Keratinocyte (primary cell): Measurements from ENCODE around the gene MRPL27. TPM values are rescaled to one million over a fixed set of nuclear protein-coding genes. Genes with fewer than 3 reads are reported as not detected.

Experiments used
- DNase-seq: peaks from one replicate; pipeline ENCODE4 v3.0.0-alpha.2; 2011; ENCODE audit warnings: low read depth, missing footprints, low spot score
- FAIRE-seq: peaks from 2 replicates; lab custom pipeline; 2011; peaks lifted over from hg19 to GRCh38; lab: Jason Lieb, UNC
- H2AFZ ChIP-seq: 2 replicates; pipeline ENCODE4 v1.6.0; 2012; ENCODE audit warnings: low read length, control low read depth, inconsistent platforms; ENCODE audit not compliant: control insufficient read depth
- H3K27ac ChIP-seq: 2 replicates; pipeline ENCODE4 v1.5.1; 2011; ENCODE audit warnings: low read length; ENCODE audit not compliant: control insufficient read depth, insufficient read depth
- H3K27me3 ChIP-seq: 3 replicates; pipeline ENCODE4 v1.6.0; 2011; ENCODE audit warnings: low read length; ENCODE audit not compliant: control insufficient read depth, insufficient read depth; ENCODE audit errors: extremely low read depth
- H3K36me3 ChIP-seq, 2 experiments: 2 replicates in 1 of 2; 3 replicates in 1 of 2; pipeline ENCODE4 v1.5.1; 2011; ENCODE audit warnings: low read length in 2 of 2, mild to moderate bottlenecking in 1 of 2; ENCODE audit not compliant: control insufficient read depth in 2 of 2, insufficient read depth in 2 of 2; ENCODE audit errors: extremely low read depth in 1 of 2
- H3K4me1 ChIP-seq: 3 replicates; pipeline ENCODE4 v1.5.1; 2011; ENCODE audit warnings: low read length; ENCODE audit not compliant: control insufficient read depth, insufficient read depth; ENCODE audit errors: extremely low read depth
- H3K4me2 ChIP-seq: 3 replicates; pipeline ENCODE4 v1.6.0; 2011; ENCODE audit warnings: low read depth, low read length; ENCODE audit not compliant: control insufficient read depth, insufficient read depth; ENCODE audit errors: extremely low read depth
- H3K4me3 ChIP-seq, 3 experiments: fragments of 200-600 bp in 1 of 3; sonication (generic) in 1 of 3; 2 replicates in 2 of 3; 3 replicates in 1 of 3; pipeline ENCODE4 v1.5.1; 2011 to 2016; ENCODE audit warnings: low read length in 3 of 3, mild to moderate bottlenecking in 3 of 3, control low read depth in 2 of 3, inconsistent platforms in 1 of 3, low read depth in 1 of 3, mixed read lengths in 1 of 3, mixed run types in 1 of 3, moderate library complexity in 1 of 3; ENCODE audit not compliant: control insufficient read depth in 2 of 3, insufficient read depth in 2 of 3; ENCODE audit errors: extremely low read depth in 1 of 3
- H3K79me2 ChIP-seq: 2 replicates; pipeline ENCODE4 v1.6.0; 2012; ENCODE audit warnings: low read length; ENCODE audit not compliant: control insufficient read depth, insufficient read depth
- H3K9ac ChIP-seq: 3 replicates; pipeline ENCODE4 v1.6.0; 2011; ENCODE audit warnings: low read length; ENCODE audit not compliant: control insufficient read depth, insufficient read depth; ENCODE audit errors: extremely low read depth
- H3K9me1 ChIP-seq: 3 replicates; pipeline ENCODE4 v1.6.0; 2011; ENCODE audit warnings: low read length; ENCODE audit not compliant: control insufficient read depth, insufficient read depth; ENCODE audit errors: extremely low read depth
- H3K9me3 ChIP-seq: 2 replicates; pipeline ENCODE4 v1.5.1; 2012; ENCODE audit warnings: low read depth, low read length; ENCODE audit not compliant: control insufficient read depth
- H4K20me1 ChIP-seq: 3 replicates; pipeline ENCODE4 v1.6.0; 2011; ENCODE audit warnings: low read length; ENCODE audit not compliant: control insufficient read depth, insufficient read depth; ENCODE audit errors: extremely low read depth
- EZH2 ChIP-seq: IDR thresholded peaks from one replicate; pipeline ENCODE4 v1.6.1; 2012; ENCODE audit warnings: inconsistent platforms, mild to moderate bottlenecking, low read length, moderate library complexity
- dilution Hi-C: fragments of 300-500 bp; cut with MboI; formaldehyde crosslinking; loops from one replicate; pipeline ENCODE4 v1.7.0; 2020; ENCODE audit warnings: low sequenced_read_pairs; ENCODE audit not compliant: extremely low pct_ligation_motif_present
- polyA plus RNA-seq, 5 experiments: library from polyadenylated mRNA; depleted of rRNA in 3 of 5; stranded (reverse) in 3 of 5; stranded (forward) in 1 of 5; unstranded in 1 of 5; fragments of >200 nt; gene quantifications; 1 replicate in 1 of 5; 2 replicates in 3 of 5; 3 replicates in 1 of 5; pipeline versions ENCODE4 v1.2.1 to v1.2.3, GENCODE V29; 2011 to 2012; ENCODE audit warnings: missing spikeins in 2 of 5, low read depth in 1 of 5, low replicate concordance in 1 of 5
- TF ChIP-seq, protein P1 (sequence below), 3 experiments: IDR thresholded peaks in 1 of 3; conservative IDR thresholded peaks in 1 of 3; optimal IDR thresholded peaks in 1 of 3; 2 replicates in 2 of 3; 3 replicates in 1 of 3; pipeline versions ENCODE3 to v1.5.1; 2011; ENCODE audit warnings: low read length in 3 of 3, mild to moderate bottlenecking in 3 of 3, moderate library complexity in 2 of 3, control low read depth in 1 of 3, inconsistent platforms in 1 of 3; ENCODE audit not compliant: insufficient read depth in 2 of 3; ENCODE audit errors: extremely low read depth in 1 of 3

The MRPL27 gene
- polyA plus RNA-seq, 1 donor (not counting 4 experiments of a cell fraction or from before 2014, with no cell fraction given), result 123 TPM

DNA sequence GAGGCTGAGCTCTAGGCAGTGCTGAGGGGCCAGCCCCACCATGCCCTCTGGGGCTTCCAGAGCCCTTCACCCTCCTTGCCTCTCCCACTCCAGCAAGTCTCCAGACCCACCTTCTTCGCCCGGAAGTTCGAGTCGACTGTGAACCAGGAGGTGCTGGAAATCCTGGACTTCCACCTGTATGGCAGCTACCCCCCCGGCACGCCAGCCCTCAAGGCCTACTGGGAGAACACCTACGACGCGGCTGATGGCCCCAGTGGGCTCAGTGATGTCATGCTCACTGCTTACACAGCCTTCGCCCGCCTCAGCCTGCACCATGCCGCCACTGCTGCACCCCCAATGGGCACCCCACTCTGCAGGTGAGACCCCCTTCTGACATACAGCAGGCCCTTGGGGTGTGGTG is 16.6 kb downstream of the MRPL27 start:
- dilution Hi-C loops, result no loop called here
- Histone ChIP-seq H3K36me3 (peaks cover 30 to 42% of the 10 kb centered on the region in 2 experiments), H3K79me2 (no peaks in the 10 kb centered on the region), H2AFZ (no peak overlapping the region), H3K4me1 (no peaks in the 10 kb centered on the region), H3K27ac (no peak overlapping the region), H3K4me2 (no peak overlapping the region), H4K20me1 (no peaks in the 10 kb centered on the region), H3K4me3 (no peak overlapping the region), H3K27me3 (no peaks in the 10 kb centered on the region), H3K9me1 (no peaks in the 10 kb centered on the region), H3K9me3 (no peaks in the 10 kb centered on the region), H3K9ac (no peak overlapping the region)
- FAIRE-seq (no peak), DNase-seq (no peak)
- TF ChIP-seq, protein P1, sequence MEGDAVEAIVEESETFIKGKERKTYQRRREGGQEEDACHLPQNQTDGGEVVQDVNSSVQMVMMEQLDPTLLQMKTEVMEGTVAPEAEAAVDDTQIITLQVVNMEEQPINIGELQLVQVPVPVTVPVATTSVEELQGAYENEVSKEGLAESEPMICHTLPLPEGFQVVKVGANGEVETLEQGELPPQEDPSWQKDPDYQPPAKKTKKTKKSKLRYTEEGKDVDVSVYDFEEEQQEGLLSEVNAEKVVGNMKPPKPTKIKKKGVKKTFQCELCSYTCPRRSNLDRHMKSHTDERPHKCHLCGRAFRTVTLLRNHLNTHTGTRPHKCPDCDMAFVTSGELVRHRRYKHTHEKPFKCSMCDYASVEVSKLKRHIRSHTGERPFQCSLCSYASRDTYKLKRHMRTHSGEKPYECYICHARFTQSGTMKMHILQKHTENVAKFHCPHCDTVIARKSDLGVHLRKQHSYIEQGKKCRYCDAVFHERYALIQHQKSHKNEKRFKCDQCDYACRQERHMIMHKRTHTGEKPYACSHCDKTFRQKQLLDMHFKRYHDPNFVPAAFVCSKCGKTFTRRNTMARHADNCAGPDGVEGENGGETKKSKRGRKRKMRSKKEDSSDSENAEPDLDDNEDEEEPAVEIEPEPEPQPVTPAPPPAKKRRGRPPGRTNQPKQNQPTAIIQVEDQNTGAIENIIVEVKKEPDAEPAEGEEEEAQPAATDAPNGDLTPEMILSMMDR (optimal IDR thresholded peaks at IDR 0.05 in 1 of 3, IDR thresholded peaks at IDR 0.05 in 1 of 3, conservative IDR thresholded peaks at IDR 0.05 in 1 of 3; ENCODE audit: extremely low read depth in 1 of 3, insufficient read depth in 2 of 3, low read length in 3 of 3), result no peak
- no peak for TF ChIP-seq EZH2

DNA sequence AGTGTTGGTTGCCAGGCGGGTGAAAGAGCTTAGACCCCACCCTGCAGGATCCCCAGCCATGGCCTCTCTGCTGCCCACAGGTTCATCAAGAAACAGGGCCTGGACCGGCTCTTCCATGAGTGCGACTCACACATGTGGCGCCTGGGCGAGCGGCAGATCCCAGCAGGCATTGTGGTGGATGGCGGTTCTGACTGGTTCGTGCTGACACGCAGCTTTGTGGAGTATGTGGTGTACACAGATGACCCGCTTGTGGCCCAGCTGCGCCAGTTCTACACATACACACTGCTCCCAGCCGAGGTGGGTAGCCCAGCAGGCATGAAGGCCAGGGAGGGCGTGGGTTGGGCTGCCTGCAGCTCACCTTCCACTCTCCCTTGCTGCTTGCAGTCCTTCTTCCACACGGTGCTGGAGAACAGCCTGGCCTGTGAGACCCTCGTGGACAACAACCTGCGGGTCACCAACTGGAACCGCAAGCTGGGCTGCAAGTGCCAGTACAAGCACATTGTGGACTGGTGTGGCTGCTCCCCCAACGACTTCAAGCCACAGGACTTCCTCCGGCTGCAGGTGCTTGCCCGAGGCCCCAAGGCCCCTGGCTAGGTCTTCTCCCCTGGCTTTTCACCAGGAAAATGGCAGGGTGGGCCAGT is 17.2 kb downstream of the MRPL27 start:
- Histone ChIP-seq H4K20me1 (no peaks in the 10 kb centered on the region), H3K9me1 (no peaks in the 10 kb centered on the region), H3K4me1 (no peaks in the 10 kb centered on the region), H2AFZ (no peak overlapping the region), H3K79me2 (peaks cover 2% of the 10 kb centered on the region), H3K36me3 (peaks cover 30 to 43% of the 10 kb centered on the region in 2 experiments), H3K4me3 (no peak overlapping the region), H3K9me3 (no peaks in the 10 kb centered on the region), H3K4me2 (no peak overlapping the region), H3K27ac (no peak overlapping the region), H3K9ac (no peak overlapping the region), H3K27me3 (no peaks in the 10 kb centered on the region)
- TF ChIP-seq, protein P1 (optimal IDR thresholded peaks at IDR 0.05 in 1 of 3, IDR thresholded peaks at IDR 0.05 in 1 of 3, conservative IDR thresholded peaks at IDR 0.05 in 1 of 3; ENCODE audit: extremely low read depth in 1 of 3, insufficient read depth in 2 of 3, low read length in 3 of 3), result no peak
- no peak for TF ChIP-seq EZH2
- FAIRE-seq, result no peak
- dilution Hi-C loops, result no loop called here
- no peak for DNase-seq
